Measurements from ENCODE around the gene GFM2.
"Not testable (repeated sequence)": the region's sequence is repeated elsewhere in the genome, so short reads cannot be mapped to it uniquely, and the experiment has no call there.

GRCh38 chr5:74748742-74749141, 18.2 kb downstream of the GFM2 start:
- not testable (repeated sequence) for TF ChIP-seq POLR2A, POLR2AphosphoS5 (IDR thresholded peaks at IDR 0.05)
- TF ChIP-seq, protein P1, sequence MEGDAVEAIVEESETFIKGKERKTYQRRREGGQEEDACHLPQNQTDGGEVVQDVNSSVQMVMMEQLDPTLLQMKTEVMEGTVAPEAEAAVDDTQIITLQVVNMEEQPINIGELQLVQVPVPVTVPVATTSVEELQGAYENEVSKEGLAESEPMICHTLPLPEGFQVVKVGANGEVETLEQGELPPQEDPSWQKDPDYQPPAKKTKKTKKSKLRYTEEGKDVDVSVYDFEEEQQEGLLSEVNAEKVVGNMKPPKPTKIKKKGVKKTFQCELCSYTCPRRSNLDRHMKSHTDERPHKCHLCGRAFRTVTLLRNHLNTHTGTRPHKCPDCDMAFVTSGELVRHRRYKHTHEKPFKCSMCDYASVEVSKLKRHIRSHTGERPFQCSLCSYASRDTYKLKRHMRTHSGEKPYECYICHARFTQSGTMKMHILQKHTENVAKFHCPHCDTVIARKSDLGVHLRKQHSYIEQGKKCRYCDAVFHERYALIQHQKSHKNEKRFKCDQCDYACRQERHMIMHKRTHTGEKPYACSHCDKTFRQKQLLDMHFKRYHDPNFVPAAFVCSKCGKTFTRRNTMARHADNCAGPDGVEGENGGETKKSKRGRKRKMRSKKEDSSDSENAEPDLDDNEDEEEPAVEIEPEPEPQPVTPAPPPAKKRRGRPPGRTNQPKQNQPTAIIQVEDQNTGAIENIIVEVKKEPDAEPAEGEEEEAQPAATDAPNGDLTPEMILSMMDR (IDR thresholded peaks at IDR 0.05 in 8 of 11, conservative IDR thresholded peaks at IDR 0.05 in 3 of 11), result not testable (repeated sequence)

All from spleen (tissue), 7 donors.